Measurements from ENCODE around the gene ATP10B. TPM values are rescaled to one million over a fixed set of nuclear protein-coding genes. Genes with fewer than 3 reads are reported as not detected.
"Not testable (repeated sequence)": the region's sequence is repeated elsewhere in the genome, so short reads cannot be mapped to it uniquely, and the experiment has no call there.

The ATP10B gene
- total and polyA plus RNA-seq, 2 of the 8 experiments (the other 6 are each of a cell fraction or from before 2014, with no cell fraction given) = 0.06 to 0.11 TPM

- H3K14ac ChIP-seq (ENCODE audit: insufficient read length); H2AK5ac ChIP-seq (ENCODE audit: low read depth, low read length); POLR2A ChIA-PET (ENCODE audit: partially characterized antibody); DNase-seq (ENCODE audit: low read depth in 1 of 2, low spot score in 2 of 2); H2BK12ac ChIP-seq (ENCODE audit: low read depth, low read length); H3K4ac ChIP-seq (replicated peaks; ENCODE audit: insufficient read length, low read depth, low read length); H3K56ac ChIP-seq (replicated peaks; ENCODE audit: insufficient read length, low read depth, low read length); H3K23ac ChIP-seq (ENCODE audit: insufficient read length); H3K23me2 ChIP-seq (ENCODE audit: low read depth, low read length); H3K27ac ChIP-seq (ENCODE audit: low read depth, low read length); H3K4me1 ChIP-seq (replicated peaks in 1 of 4; ENCODE audit: control insufficient read depth in 3 of 4, insufficient read depth in 4 of 4, low read length in 3 of 4); H3K36me3 ChIP-seq (ENCODE audit: control insufficient read depth in 2 of 4, insufficient read depth in 4 of 4, low read length in 3 of 4); H2BK20ac ChIP-seq (ENCODE audit: low read length); H2AFZ ChIP-seq (ENCODE audit: low read length); H4K20me1 ChIP-seq (replicated peaks in 1 of 2; ENCODE audit: control insufficient read depth in 1 of 2, insufficient read depth in 2 of 2, low read length in 2 of 2); H3K27me3 ChIP-seq (replicated peaks in 1 of 4; ENCODE audit: control insufficient read depth in 3 of 4, extremely low read depth in 1 of 4, insufficient read depth in 3 of 4, low read length in 3 of 4); H2BK15ac ChIP-seq (ENCODE audit: low read length); H3K4me3 ChIP-seq (ENCODE audit: extremely low read depth in 1 of 4, insufficient read depth in 2 of 4, low read depth in 3 of 4, low read length in 4 of 4); H3K79me1 ChIP-seq (ENCODE audit: low read depth, low read length); H3K9ac ChIP-seq (replicated peaks in 1 of 4; ENCODE audit: extremely low read depth in 1 of 4, low read depth in 3 of 4, low read length in 3 of 4); H2BK120ac ChIP-seq (replicated peaks; ENCODE audit: low read depth, low read length); H4K91ac ChIP-seq (replicated peaks; ENCODE audit: insufficient read length, low read length); H2BK5ac ChIP-seq (ENCODE audit: low read depth, low read length); H4K5ac ChIP-seq (ENCODE audit: insufficient read length, low read depth, low read length); H3K79me2 ChIP-seq (ENCODE audit: control insufficient read depth in 1 of 2, insufficient read depth in 2 of 2, low read length in 2 of 2); H3K18ac ChIP-seq (ENCODE audit: extremely low read depth, low read length); H3K4me2 ChIP-seq (ENCODE audit: insufficient read depth in 1 of 2, low read depth in 2 of 2, low read length in 2 of 2); H4K8ac ChIP-seq (ENCODE audit: extremely low read depth, insufficient read depth, low read length); FAIRE-seq: not testable (repeated sequence)
- peaks cover 13 to 14% of the 10 kb centered on the region in 2 experiments; a peak in 3 of 4 replicates for H3K9me3 ChIP-seq (ENCODE audit: insufficient read depth in 2 of 2, low read depth in 1 of 2, low read length in 1 of 2)
- CTCF ChIA-PET (ENCODE audit: partially characterized antibody) = interaction anchor here (0.7 kb wide), 1 partner anchor 12 kb away, joined by 3 read pairs; no protein-coding TSS in a partner anchor
- WGBS, 2 experiments (ENCODE audit: extremely low coverage in 1 of 2, insufficient coverage in 1 of 2, insufficient read length in 1 of 2, insufficient replicate concordance in 2 of 2, low coverage in 1 of 2, low lambda C conversion rate in 2 of 2, missing lambda C conversion rate in 1 of 2) = 93% methylated on average over 12 of the region's 12 CpGs; no CpG with 5 or more reads in 1 of the 2 experiments
These were observed 39.0 kb downstream of the ATP10B start for GRCh38 chr5:160812996-160813395.

Data from H1 (cell line).